ENCODE measurements around the gene TTYH2.
A peak's percentile ranks its signal among the peaks of the same experiment; 100 is the strongest.

Gene TTYH2

GRCh38 chr17:74296548-74296936 is 83.2 kb downstream of the TTYH2 start:
- no peak for DNase-seq

GRCh38 chr17:74297941-74298340 is 84.6 kb downstream of the TTYH2 start:
- no peak for DNase-seq

- DNase-seq: no peak
Observed at GRCh38 chr17:74298778-74299177, 85.4 kb downstream of the TTYH2 start.

- DNase-seq: no peak
Observed at GRCh38 chr17:74299226-74300009, 86.0 kb downstream of the TTYH2 start.

- DNase-seq: no peak
Observed at GRCh38 chr17:74303305-74303704, 89.9 kb downstream of the TTYH2 start.

- peak; percentile 13 for DNase-seq
Observed at GRCh38 chr17:74304184-74304583, 90.8 kb downstream of the TTYH2 start.

- DNase-seq: peak; percentile 21
Observed at GRCh38 chr17:74305865-74306654, 92.7 kb downstream of the TTYH2 start.

GRCh38 chr17:74307984-74308773 is 94.8 kb downstream of the TTYH2 start:
- no peak for DNase-seq

GRCh38 chr17:74309902-74310301 is 96.5 kb downstream of the TTYH2 start:
- no peak for DNase-seq

All from NCI-H2171 (cell line).